DOHH2 (cell line): ENCODE results near the gene MEOX1.

Experiments
- EZH2phosphoT487 ChIP-seq: fragments of 200-600 bp; sonication (generic); IDR thresholded peaks from 2 replicates; pipeline ENCODE4 v1.6.1; 2017; ENCODE audit warnings: borderline replicate concordance, mild to moderate bottlenecking, antibody characterized with exemption, low read length, moderate library complexity, mixed read lengths
- TF ChIP-seq, protein P1 (sequence below): fragments of 200-600 bp; sonication (generic); IDR thresholded peaks from one replicate; pipeline ENCODE4 v1.5.1; 2014; ENCODE audit warnings: antibody characterized with exemption, mild to moderate bottlenecking, low read depth, low read length; ENCODE audit not compliant: poor library complexity, severe bottlenecking

DNA sequence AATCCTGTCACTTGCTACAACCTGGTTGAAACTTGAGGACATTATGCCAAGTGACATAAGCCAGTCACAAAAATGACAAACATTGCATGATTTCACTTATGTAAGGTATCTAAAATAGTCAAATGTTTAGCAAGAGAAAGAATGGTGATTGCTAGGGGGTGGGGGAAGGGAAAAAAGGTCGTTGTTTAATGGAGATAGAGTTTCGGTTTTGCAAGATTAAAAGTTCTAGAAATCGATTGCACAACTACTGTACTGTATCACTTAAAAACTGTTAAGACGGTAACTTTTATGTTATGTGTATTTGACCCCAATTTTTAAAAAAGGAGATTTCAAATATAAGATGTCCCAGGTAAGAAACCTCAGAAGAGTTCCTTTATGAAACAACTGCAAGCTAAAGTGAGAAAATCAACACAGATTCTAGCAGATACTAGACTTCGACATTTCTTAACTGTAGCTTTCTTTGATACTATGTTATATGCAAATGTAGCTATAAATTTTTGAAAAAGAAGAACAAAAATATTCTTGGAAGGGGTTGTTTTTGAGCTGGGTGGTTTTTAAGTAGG lies 5.9 kb downstream of the MEOX1 start:
- TF ChIP-seq, protein P1, sequence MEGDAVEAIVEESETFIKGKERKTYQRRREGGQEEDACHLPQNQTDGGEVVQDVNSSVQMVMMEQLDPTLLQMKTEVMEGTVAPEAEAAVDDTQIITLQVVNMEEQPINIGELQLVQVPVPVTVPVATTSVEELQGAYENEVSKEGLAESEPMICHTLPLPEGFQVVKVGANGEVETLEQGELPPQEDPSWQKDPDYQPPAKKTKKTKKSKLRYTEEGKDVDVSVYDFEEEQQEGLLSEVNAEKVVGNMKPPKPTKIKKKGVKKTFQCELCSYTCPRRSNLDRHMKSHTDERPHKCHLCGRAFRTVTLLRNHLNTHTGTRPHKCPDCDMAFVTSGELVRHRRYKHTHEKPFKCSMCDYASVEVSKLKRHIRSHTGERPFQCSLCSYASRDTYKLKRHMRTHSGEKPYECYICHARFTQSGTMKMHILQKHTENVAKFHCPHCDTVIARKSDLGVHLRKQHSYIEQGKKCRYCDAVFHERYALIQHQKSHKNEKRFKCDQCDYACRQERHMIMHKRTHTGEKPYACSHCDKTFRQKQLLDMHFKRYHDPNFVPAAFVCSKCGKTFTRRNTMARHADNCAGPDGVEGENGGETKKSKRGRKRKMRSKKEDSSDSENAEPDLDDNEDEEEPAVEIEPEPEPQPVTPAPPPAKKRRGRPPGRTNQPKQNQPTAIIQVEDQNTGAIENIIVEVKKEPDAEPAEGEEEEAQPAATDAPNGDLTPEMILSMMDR, result no peak
- no peak for TF ChIP-seq EZH2phosphoT487
